Measurements from ENCODE around the gene CFAP20DC. TPM values are rescaled to one million over a fixed set of nuclear protein-coding genes. Genes with fewer than 3 reads are reported as not detected.

The CFAP20DC gene
- total and polyA plus RNA-seq, 2 of the 4 experiments (the other 2 are of a cell fraction): 1.2 to 1.6 TPM

- no peak overlapping the region for H3K9ac ChIP-seq (ENCODE audit: low read depth, low read length)
- no peaks in the 10 kb centered on the region for H4K20me1 ChIP-seq (ENCODE audit: insufficient read depth, low read length)
- H2BK120ac ChIP-seq (ENCODE audit: low read depth, low read length): no peak overlapping the region
- H2AK5ac ChIP-seq (ENCODE audit: low read depth, low read length): no peak overlapping the region
- no peak overlapping the region for H2BK5ac ChIP-seq (ENCODE audit: low read depth, low read length, poor library complexity, severe bottlenecking)
- no peaks in the 10 kb centered on the region for H3K9me3 ChIP-seq (ENCODE audit: control insufficient read depth, insufficient read depth, low read length)
- no peak overlapping the region for H2BK15ac ChIP-seq (ENCODE audit: low read depth, low read length)
- no peaks in the 10 kb centered on the region for H3K36me3 ChIP-seq (ENCODE audit: control insufficient read depth, insufficient read depth, low read length)
- H2BK20ac ChIP-seq (ENCODE audit: low read depth, low read length): no peak overlapping the region
- in situ Hi-C loops (cut with MboI; ENCODE audit: low sequenced_read_pairs) (no loop called here), intact Hi-C loops (cut with micrococcal nuclease) (no loop called here), dilution Hi-C loops (cut with HindIII; ENCODE audit: low sequenced_read_pairs, unreplicated experiment) (no loop called here)
- H3K79me1 ChIP-seq (ENCODE audit: low read depth in 1 of 2, low read length in 2 of 2): no peaks in the 10 kb centered on the region
- no peak overlapping the region for H4K91ac ChIP-seq (ENCODE audit: insufficient read depth, low read depth, low read length)
- no peak overlapping the region for H3K23ac ChIP-seq (ENCODE audit: low read depth, low read length)
- ChIA-PET POLR2A (ENCODE audit: unreplicated experiment) (no interaction called here), CTCF (no interaction called here)
- H3K56ac ChIP-seq (ENCODE audit: extremely low read depth, insufficient read depth, low read length): no peak overlapping the region
- H2AFZ ChIP-seq (replicated peaks; ENCODE audit: low read length, poor library complexity): no peak overlapping the region
- H3K4ac ChIP-seq (ENCODE audit: low read depth, low read length): no peak overlapping the region
- ATAC-seq (ENCODE audit: low read depth) (no peak), DNase-seq (no peak)
- no TSS peak for BruUV-seq (replicated peaks)
- no peak overlapping the region for H3K14ac ChIP-seq (replicated peaks; ENCODE audit: low read depth, low read length)
- TF ChIP-seq NFE2L2 (IDR thresholded peaks at IDR 0.05; ENCODE audit: low read depth, low read length) (no peak), MXI1 (IDR thresholded peaks at IDR 0.05; ENCODE audit: borderline replicate concordance, low read depth, low read length) (no peak), SMC3 (IDR thresholded peaks at IDR 0.05; ENCODE audit: low read depth, low read length) (no peak), BHLHE40 (IDR thresholded peaks at IDR 0.05; ENCODE audit: low read depth, low read length) (no peak), POLR2A (IDR thresholded peaks at IDR 0.05; ENCODE audit: low read depth, low read length) (no peak), CEBPB (IDR thresholded peaks at IDR 0.05; ENCODE audit: low read depth, low read length) (no peak), CTCF (conservative IDR thresholded peaks at IDR 0.05; ENCODE audit: low read depth, low read length) (no peak), RFX5 (IDR thresholded peaks at IDR 0.05; ENCODE audit: low read depth, low read length) (no peak), CHD1 (IDR thresholded peaks at IDR 0.05; ENCODE audit: low read depth, low read length) (no peak), FOS (IDR thresholded peaks at IDR 0.05; ENCODE audit: low read depth, low read length) (no peak)
- no peak overlapping the region for H3K4me2 ChIP-seq (ENCODE audit: low read depth, low read length)
- H3K18ac ChIP-seq (ENCODE audit: low read depth, low read length): no peak overlapping the region
- H4K8ac ChIP-seq (ENCODE audit: low read depth in 2 of 2, low read length in 2 of 2): no peak overlapping the region
- H2AK9ac ChIP-seq (replicated peaks; ENCODE audit: low read depth, low read length, poor library complexity): no peak overlapping the region
- H4K5ac ChIP-seq (ENCODE audit: low read depth, low read length): no peak overlapping the region
- H3K27ac ChIP-seq (ENCODE audit: insufficient read depth, low read length): no peak overlapping the region
- no peaks in the 10 kb centered on the region for H3K27me3 ChIP-seq (ENCODE audit: control insufficient read depth, insufficient read depth, low read length)
- no peak overlapping the region for H3K4me3 ChIP-seq (ENCODE audit: insufficient read depth, low read depth, low read length)
- no peaks in the 10 kb centered on the region for H3K9me1 ChIP-seq (ENCODE audit: insufficient read depth, low read length)
- H3K4me1 ChIP-seq (ENCODE audit: control insufficient read depth, insufficient read depth, low read length): no peaks in the 10 kb centered on the region
Observed at GRCh38 chr3:58772462-58772861, 277.4 kb downstream of the CFAP20DC start.
